ENCODE measurements around the gene ERBB2. TPM values are rescaled to one million over a fixed set of nuclear protein-coding genes. Genes with fewer than 3 reads are reported as not detected.

The ERBB2 gene
- total RNA-seq, 4 donors from 2014 or later, result 175 to 439 (median 234) TPM

- Histone ChIP-seq H3K4me3 (peak overlapping the region in 3 of 4 donors; percentile 42 to 63 (median 50)), H3K9me3 (no peaks in the 10 kb centered on the region), H3K27ac (peak overlapping the region; percentile 83 to 92 (median 90)), H3K27me3 (peaks cover 39% of the 10 kb centered on the region), H3K4me1 (peaks cover 5 to 55% (median 32%) of the 10 kb centered on the region in 4 donors), H3K36me3 (no peaks in the 10 kb centered on the region)
- WGBS, 2 donors (ENCODE audit: low coverage in 1 of 2), result 28% methylated on average over 9 of the region's 9 CpGs; no CpG with 5 or more reads in 1 of the 2 donors
- DNase-seq, result no peak
- intact Hi-C loops (cut with DNase I; ENCODE audit: low total_unique reads), result loop anchor here (10.0 kb wide), 1 partner anchor 195 kb away; no protein-coding TSS in a partner anchor
- in situ Hi-C loops (cut with MboI; ENCODE audit: low pct_ligation_motif_present in 1 of 4, low pct_unique_long_range_greater_than_20kb in 1 of 4, low sequenced_read_pairs in 3 of 4), result loop anchor here in 2 of 4 donors (10.0 to 25.0 kb wide), 2 partner anchors 103 to 115 kb away; partner anchors contain the start of genes PPP1R1B (in 2 of the 2) and STARD3 (in 1 of the 2)
- no peak for TF ChIP-seq POLR2A (IDR thresholded peaks at IDR 0.05)
- TF ChIP-seq EP300 (IDR thresholded peaks at IDR 0.05; ENCODE audit: low read depth), result no peak
- no peak for TF ChIP-seq POLR2AphosphoS5 (IDR thresholded peaks at IDR 0.05)
- TF ChIP-seq CTCF (IDR thresholded peaks at IDR 0.05), result no peak
Measured at GRCh38 chr17:39739885-39740356, 40.1 kb downstream of the ERBB2 start.

- DNase-seq, result peak; percentile 60
- 34% methylated on average over 16 of the region's 16 CpGs; no CpG with 5 or more reads in 1 of the 2 donors for WGBS, 2 donors (ENCODE audit: low coverage in 1 of 2)
- Histone ChIP-seq H3K27ac (peak overlapping the region; percentile 83 to 92 (median 90)), H3K27me3 (peaks cover 39% of the 10 kb centered on the region), H3K4me3 (peak overlapping the region in 3 of 4 donors; percentile 42 to 63 (median 50)), H3K4me1 (peaks cover 5 to 55% (median 32%) of the 10 kb centered on the region in 4 donors), H3K36me3 (no peaks in the 10 kb centered on the region), H3K9me3 (no peaks in the 10 kb centered on the region)
- in situ Hi-C loops (cut with MboI; ENCODE audit: low pct_ligation_motif_present in 1 of 4, low pct_unique_long_range_greater_than_20kb in 1 of 4, low sequenced_read_pairs in 3 of 4), result loop anchor here in 2 of 4 donors (10.0 to 25.0 kb wide), 2 partner anchors 103 to 116 kb away; partner anchors contain the start of genes PPP1R1B (in 2 of the 2) and STARD3 (in 1 of the 2)
- intact Hi-C loops (cut with DNase I; ENCODE audit: low total_unique reads), result loop anchor here (10.0 kb wide), 1 partner anchor 196 kb away; no protein-coding TSS in a partner anchor
- no peak for TF ChIP-seq CTCF (IDR thresholded peaks at IDR 0.05)
- peak; percentile 29 for TF ChIP-seq POLR2A (IDR thresholded peaks at IDR 0.05)
- TF ChIP-seq POLR2AphosphoS5 (IDR thresholded peaks at IDR 0.05), result peak in 1 of 3 donors; percentile 41
Measured at GRCh38 chr17:39740357-39741111, 40.7 kb downstream of the ERBB2 start.

GRCh38 chr17:39742126-39742855 is 42.4 kb downstream of the ERBB2 start:
- H3K27me3 ChIP-seq, result peaks cover 33% of the 10 kb centered on the region
- no peak for DNase-seq
- TF ChIP-seq EP300 (IDR thresholded peaks at IDR 0.05; ENCODE audit: low read depth), result no peak
- TF ChIP-seq CTCF (IDR thresholded peaks at IDR 0.05), result no peak
- no peak for TF ChIP-seq POLR2A (IDR thresholded peaks at IDR 0.05)
- no peak for TF ChIP-seq POLR2AphosphoS5 (IDR thresholded peaks at IDR 0.05)
- peaks cover 0 to 3% (median 0%) of the 10 kb centered on the region in 4 donors for H3K36me3 ChIP-seq
- H3K4me1 ChIP-seq, result peaks cover 5 to 40% (median 24%) of the 10 kb centered on the region in 4 donors
- WGBS, 2 donors (ENCODE audit: low coverage in 1 of 2), result 74 to 100% methylated on average over 4 to 18 of the region's 18 CpGs
- no peak overlapping the region for H3K27ac ChIP-seq
- H3K9me3 ChIP-seq, result no peaks in the 10 kb centered on the region
- no peak overlapping the region for H3K4me3 ChIP-seq
- intact Hi-C loops (cut with DNase I; ENCODE audit: low total_unique reads) (loop anchor here (10.0 kb wide), 1 partner anchor 197 kb away; no protein-coding TSS in a partner anchor), in situ Hi-C loops (cut with MboI; ENCODE audit: low pct_ligation_motif_present in 1 of 4, low pct_unique_long_range_greater_than_20kb in 1 of 4, low sequenced_read_pairs in 3 of 4) (loop anchor here in 2 of 4 donors (10.0 to 25.0 kb wide), 2 partner anchors 105 to 117 kb away; partner anchors contain the start of genes PPP1R1B (in 2 of the 2) and STARD3 (in 1 of the 2))

Data from transverse colon (tissue), 4 donors.